HG02943 (cell line): ENCODE results near the gene TENM4.
"Not testable (repeated sequence)": the region's sequence is repeated elsewhere in the genome, so short reads cannot be mapped to it uniquely, and the experiment has no call there.

Source experiments
- ATAC-seq: cut with Tn5 transposase; IDR thresholded peaks from one replicate; pipeline ENCODE4 v1.9.1; 2021; ENCODE audit warnings: mild to moderate bottlenecking, low read depth, moderate library complexity; ENCODE audit not compliant: unreplicated experiment

TENM4 gene

GRCh38 chr11:78898266-78898775 is 542.5 kb downstream of the TENM4 start:
- no peak for ATAC-seq

GRCh38 chr11:78893996-78894395 is 546.8 kb downstream of the TENM4 start:
- ATAC-seq = no peak

GRCh38 chr11:78889698-78890097 is 551.1 kb downstream of the TENM4 start:
- no peak for ATAC-seq

GRCh38 chr11:78886616-78887015 is 554.2 kb downstream of the TENM4 start:
- no peak for ATAC-seq

GRCh38 chr11:78884761-78885160 is 556.1 kb downstream of the TENM4 start:
- ATAC-seq = no peak

- ATAC-seq = no peak
These were observed 557.3 kb downstream of the TENM4 start for GRCh38 chr11:78883506-78883905.

- not testable (repeated sequence) for ATAC-seq
These were observed 561.5 kb downstream of the TENM4 start for GRCh38 chr11:78879094-78879980.

GRCh38 chr11:78878631-78879030 is 562.2 kb downstream of the TENM4 start:
- ATAC-seq = no peak

- no peak for ATAC-seq
These were observed 564.2 kb downstream of the TENM4 start for GRCh38 chr11:78876676-78877075.

- no peak for ATAC-seq
These were observed 570.2 kb downstream of the TENM4 start for GRCh38 chr11:78870655-78871054.

GRCh38 chr11:78869293-78869692 is 571.5 kb downstream of the TENM4 start:
- ATAC-seq = no peak

- ATAC-seq = no peak
These were observed 572.3 kb downstream of the TENM4 start for GRCh38 chr11:78868563-78868962.

- ATAC-seq = no peak
These were observed 580.0 kb downstream of the TENM4 start for GRCh38 chr11:78860720-78861422.

- ATAC-seq = no peak
These were observed 583.1 kb downstream of the TENM4 start for GRCh38 chr11:78857688-78858087.

GRCh38 chr11:78856211-78856610 is 584.6 kb downstream of the TENM4 start:
- no peak for ATAC-seq

GRCh38 chr11:78855116-78855515 is 585.7 kb downstream of the TENM4 start:
- no peak for ATAC-seq

- ATAC-seq = no peak
These were observed 587.3 kb downstream of the TENM4 start for GRCh38 chr11:78853521-78853920.

GRCh38 chr11:78851878-78852586 is 588.8 kb downstream of the TENM4 start:
- ATAC-seq = no peak

- no peak for ATAC-seq
These were observed 590.8 kb downstream of the TENM4 start for GRCh38 chr11:78850078-78850477.

- ATAC-seq = no peak
These were observed 594.6 kb downstream of the TENM4 start for GRCh38 chr11:78846269-78846668.

- ATAC-seq = no peak
These were observed 595.3 kb downstream of the TENM4 start for GRCh38 chr11:78845496-78845895.
